HEK293 (cell line): Measurements from ENCODE around the gene CCDC136.

ENCODE experiments used
- CTCF ChIA-PET: fragments of 350-600 bp; formaldehyde crosslinking; extraction: SDS; loops from one replicate; lab custom pipeline; 2021; ENCODE audit warnings: antibody characterized with exemption; lab: Yijun Ruan, JAX
- POLR2A ChIA-PET: fragments of 300-600 bp; formaldehyde crosslinking; extraction: SDS; loops from one replicate; lab custom pipeline; 2020; ENCODE audit warnings: antibody characterized with exemption, inconsistent platforms; lab: Yijun Ruan, JAX
- H3K27ac ChIP-seq: fragments of 200-500 bp; sonication (Bioruptor generic); 2 replicates; pipeline ENCODE4 v1.5.1; 2014; ENCODE audit warnings: low read depth, low read length, control low read depth, inconsistent platforms; ENCODE audit errors: extremely low read depth
- H3K36me3 ChIP-seq, 2 experiments: fragments of 200-500 bp in 1 of 2; sonication (Bioruptor generic) in 1 of 2; 1 replicate in 1 of 2; 2 replicates in 1 of 2; pipeline ENCODE4 v1.5.1; 2014 to 2017; ENCODE audit warnings: inconsistent platforms in 2 of 2, low read length in 2 of 2; ENCODE audit not compliant: control insufficient read depth in 2 of 2, insufficient read depth in 1 of 2
- H3K4me1 ChIP-seq: fragments of 200-500 bp; sonication (Bioruptor generic); 2 replicates; pipeline ENCODE4 v1.5.1; 2014; ENCODE audit warnings: mild to moderate bottlenecking, low read length, inconsistent platforms; ENCODE audit not compliant: control insufficient read depth, insufficient read depth
- H3K4me3 ChIP-seq: 2 replicates; pipeline ENCODE4 v1.5.1; 2011; ENCODE audit warnings: low read depth, mild to moderate bottlenecking, control low read depth, low read length, moderate library complexity
- H3K9me3 ChIP-seq: fragments of 200-500 bp; sonication (Bioruptor generic); 2 replicates; pipeline ENCODE4 v1.5.1; 2014; ENCODE audit warnings: low read depth, low read length, inconsistent platforms; ENCODE audit not compliant: control insufficient read depth, insufficient read depth
- GLIS1 ChIP-seq: fragments of 450-650 bp; formaldehyde crosslinking; IDR thresholded peaks from 2 replicates; pipeline ENCODE4 v1.5.1; 2016; ENCODE audit warnings: missing biosample characterization, missing genetic modification characterization
- ZIC2 ChIP-seq: fragments of 450-650 bp; formaldehyde crosslinking; IDR thresholded peaks from 2 replicates; pipeline ENCODE4 v1.5.1; 2016; ENCODE audit warnings: missing biosample characterization, missing genetic modification characterization
- ZNF121 ChIP-seq: fragments of 450-650 bp; formaldehyde crosslinking; IDR thresholded peaks from 2 replicates; pipeline ENCODE4 v1.5.1; 2016; ENCODE audit warnings: missing biosample characterization, missing genetic modification characterization
- ZNF18 ChIP-seq: fragments of 450-650 bp; formaldehyde crosslinking; IDR thresholded peaks from 2 replicates; pipeline ENCODE4 v1.5.1; 2016; ENCODE audit warnings: missing biosample characterization, missing genetic modification characterization
- ZNF223 ChIP-seq: fragments of 450-650 bp; formaldehyde crosslinking; IDR thresholded peaks from 2 replicates; pipeline ENCODE4 v1.5.1; 2016; ENCODE audit warnings: missing biosample characterization, missing genetic modification characterization
- ZNF292 ChIP-seq: fragments of 450-650 bp; formaldehyde crosslinking; IDR thresholded peaks from 2 replicates; pipeline ENCODE4 v1.5.1; 2016; ENCODE audit warnings: low read depth, missing biosample characterization, missing genetic modification characterization, borderline replicate concordance
- ZNF341 ChIP-seq: fragments of 450-650 bp; formaldehyde crosslinking; IDR thresholded peaks from 2 replicates; pipeline ENCODE4; 2016; ENCODE audit warnings: low read depth, missing biosample characterization, missing genetic modification characterization
- ZNF350 ChIP-seq: fragments of 450-650 bp; formaldehyde crosslinking; IDR thresholded peaks from 2 replicates; pipeline ENCODE4 v1.5.0; 2017; ENCODE audit warnings: missing biosample characterization, mild to moderate bottlenecking, missing genetic modification characterization
- ZNF518A ChIP-seq: fragments of 450-650 bp; formaldehyde crosslinking; conservative IDR thresholded peaks from 2 replicates; pipeline ENCODE4 v1.5.1; 2016; ENCODE audit warnings: low read depth, missing biosample characterization, missing genetic modification characterization
- ZNF707 ChIP-seq: fragments of 450-650 bp; formaldehyde crosslinking; IDR thresholded peaks from 2 replicates; pipeline ENCODE4 v1.5.1; 2016; ENCODE audit warnings: missing biosample characterization, missing genetic modification characterization
- ZSCAN5A ChIP-seq: fragments of 450-650 bp; formaldehyde crosslinking; IDR thresholded peaks from 2 replicates; pipeline ENCODE4 v1.5.1; 2016; ENCODE audit warnings: missing biosample characterization, missing genetic modification characterization

Gene CCDC136

GRCh38 chr7:128811631-128812430 is 20.1 kb downstream of the CCDC136 start (continued):
- TF ChIP-seq ZNF292 (tag by site-specific recombination) (no peak), ZNF518A (no peak), ZNF223 (tag by site-specific recombination) (no peak), ZNF707 (tag by site-specific recombination) (no peak)

GRCh38 chr7:128812514-128813168 is 20.9 kb downstream of the CCDC136 start:
- Histone ChIP-seq H3K4me3 (no peak overlapping the region), H3K27ac (no peak overlapping the region), H3K36me3 (peaks cover 0 to 22% of the 10 kb centered on the region in 2 experiments; a peak in 1 of 3 replicates), H3K4me1 (no peaks in the 10 kb centered on the region), H3K9me3 (no peaks in the 10 kb centered on the region)
- ChIA-PET POLR2A (no interaction called here), CTCF (interaction anchor here (0.7 kb wide), 1 partner anchor 8 kb away, joined by 3 read pairs; no protein-coding TSS in a partner anchor)
- TF ChIP-seq ZNF341 (tag by site-specific recombination) (peak; percentile 46; the same call in 1 of the 2 replicates), GLIS1 (tag by site-specific recombination) (peak; percentile 73), ZSCAN5A (tag by site-specific recombination) (no peak), ZIC2 (tag by site-specific recombination) (peak; percentile 91)

- Histone ChIP-seq H3K4me1 (no peaks in the 10 kb centered on the region), H3K36me3 (peaks cover 0 to 15% of the 10 kb centered on the region in 2 experiments; a peak in 1 of 3 replicates)
- CTCF ChIA-PET: no interaction called here
- TF ChIP-seq ZNF18 (no peak), GLIS1 (tag by site-specific recombination) (no peak), ZNF121 (tag by site-specific recombination) (no peak), ZNF350 (tag by site-specific recombination) (no peak)
- TF ChIP-seq, all 188 proteins: peak for 0
- Histone ChIP-seq H3K4me3 (no peak overlapping the region), H3K9me3 (no peaks in the 10 kb centered on the region), H3K27ac (no peak overlapping the region)
- POLR2A ChIA-PET: no interaction called here
These were observed 22.7 kb downstream of the CCDC136 start for GRCh38 chr7:128814499-128814898.
